Tibial nerve (tissue), 4 donors: Measurements from ENCODE around the gene ARHGEF9. TPM values are rescaled to one million over a fixed set of nuclear protein-coding genes. Genes with fewer than 3 reads are reported as not detected.
"Not testable (repeated sequence)": the region's sequence is repeated elsewhere in the genome, so short reads cannot be mapped to it uniquely, and the experiment has no call there.

Experiments used
- DNase-seq, 2 donors: peaks; one replicate each; pipeline ENCODE4 v3.0.0-alpha.2; 2019; ENCODE audit warnings: low spot score in 2 of 2
- H3K27ac ChIP-seq, 4 donors: fragments of 200-600 bp; sonication (generic) in 3 of 4; one replicate each; pipeline ENCODE4 v1.5.1; 2017 to 2019; ENCODE audit warnings: mild to moderate bottlenecking in 1 of 4
- H3K27me3 ChIP-seq, 2 donors: fragments of 200-600 bp; sonication (generic) in 1 of 2; one replicate each; pipeline versions ENCODE4 v1.5.1 to v1.6.0; 2017 to 2019
- H3K36me3 ChIP-seq, 3 donors: fragments of 200-600 bp; sonication (generic); one replicate each; pipeline ENCODE4 v1.5.1; 2018 to 2019
- H3K4me1 ChIP-seq, 4 donors: fragments of 200-600 bp; sonication (generic) in 3 of 4; one replicate each; pipeline ENCODE4 v1.5.1; 2017 to 2019
- H3K4me3 ChIP-seq, 4 donors: fragments of 200-600 bp; sonication (generic) in 3 of 4; one replicate each; pipeline ENCODE4 v1.5.1; 2017 to 2019; ENCODE audit warnings: mild to moderate bottlenecking in 1 of 4, moderate library complexity in 1 of 4
- H3K9me3 ChIP-seq, 4 donors: fragments of 200-600 bp; sonication (generic) in 3 of 4; one replicate each; pipeline ENCODE4 v1.5.1; 2017 to 2019
- CTCF ChIP-seq, 5 experiments: fragments of 200-600 bp in 3 of 5; fragments of 450-650 bp in 2 of 5; sonication (generic) in 3 of 5; IDR thresholded peaks; one replicate each; pipeline ENCODE4 v1.5.1; 2016 to 2019; ENCODE audit warnings: antibody characterized with exemption in 5 of 5, mild to moderate bottlenecking in 3 of 5, moderate library complexity in 2 of 5
- EP300 ChIP-seq, 2 donors: sonication (generic); formaldehyde crosslinking; IDR thresholded peaks; one replicate each; pipeline ENCODE4 v1.6.1; 2017; ENCODE audit warnings: antibody characterized with exemption in 2 of 2, mild to moderate bottlenecking in 1 of 2
- POLR2A ChIP-seq, 2 donors: fragments of 450-650 bp; IDR thresholded peaks; one replicate each; pipeline ENCODE4 v1.6.1; 2017; ENCODE audit warnings: antibody characterized with exemption in 2 of 2, mild to moderate bottlenecking in 2 of 2, moderate library complexity in 2 of 2
- WGBS, 2 donors: methylation state at CpG; one replicate each; pipeline ENCODE4 v1.1.5; 2018; 5-methylcytosine and 5-hydroxymethylcytosine counted together
- total RNA-seq, 4 donors: library from RNA; depleted of rRNA; stranded (reverse); fragments of >200 nt; gene quantifications; one replicate each; pipeline ENCODE4 v1.1.0, GENCODE V29; 2016

The ARHGEF9 gene
- total RNA-seq, 4 donors from 2014 or later, result 19.5 to 32.7 (median 25.9) TPM

GRCh38 chrX:63809173-63809572 is 24.2 kb upstream of the ARHGEF9 start:
- Histone ChIP-seq H3K27ac (no peak overlapping the region), H3K27me3 (no peaks in the 10 kb centered on the region), H3K4me3 (no peak overlapping the region), H3K36me3 (no peaks in the 10 kb centered on the region), H3K4me1 (no peaks in the 10 kb centered on the region), H3K9me3 (no peaks in the 10 kb centered on the region)
- WGBS, 2 donors, result 33 to 36% methylated on average over 3 of the region's 3 CpGs
- no peak for DNase-seq
- TF ChIP-seq POLR2A (IDR thresholded peaks at IDR 0.05), result no peak
- TF ChIP-seq EP300 (IDR thresholded peaks at IDR 0.05), result no peak
- TF ChIP-seq CTCF (IDR thresholded peaks at IDR 0.05), result no peak

- 79 to 93% methylated on average over 2 of the region's 2 CpGs for WGBS, 2 donors
These were observed 10.4 kb upstream of the ARHGEF9 start for GRCh38 chrX:63795406-63795805.

GRCh38 chrX:63785708-63786040 is 660 bp upstream of the ARHGEF9 start:
- Histone ChIP-seq H3K27me3 (no peaks in the 10 kb centered on the region), H3K36me3 (no peaks in the 10 kb centered on the region), H3K9me3 (no peaks in the 10 kb centered on the region), H3K27ac (no peak overlapping the region), H3K4me1 (no peaks in the 10 kb centered on the region), H3K4me3 (peak overlapping the region in 2 of 4 donors; percentile 33 to 52)
- no peak for DNase-seq
- WGBS, 2 donors, result 50 to 64% methylated on average over 4 of the region's 4 CpGs
- no peak for TF ChIP-seq POLR2A (IDR thresholded peaks at IDR 0.05)
- TF ChIP-seq CTCF (IDR thresholded peaks at IDR 0.05), result no peak
- TF ChIP-seq EP300 (IDR thresholded peaks at IDR 0.05), result no peak

More at GRCh38 chrX:63795406-63795805, 10.4 kb upstream of the ARHGEF9 start:
- H3K27me3 ChIP-seq, H3K9me3 ChIP-seq, H3K27ac ChIP-seq, H3K4me3 ChIP-seq, H3K36me3 ChIP-seq, H3K4me1 ChIP-seq, DNase-seq: not testable (repeated sequence)

- DNase-seq, result no peak
- Histone ChIP-seq H3K36me3 (no peaks in the 10 kb centered on the region), H3K9me3 (no peaks in the 10 kb centered on the region), H3K27me3 (no peaks in the 10 kb centered on the region), H3K27ac (no peak overlapping the region), H3K4me3 (peak overlapping the region; percentile 21 to 52 (median 40)), H3K4me1 (no peaks in the 10 kb centered on the region)
- WGBS, 2 donors, result 4 to 38% methylated on average over 4 of the region's 4 CpGs
- TF ChIP-seq EP300 (IDR thresholded peaks at IDR 0.05), result no peak
- TF ChIP-seq POLR2A (IDR thresholded peaks at IDR 0.05), result no peak
- no peak for TF ChIP-seq CTCF (IDR thresholded peaks at IDR 0.05)
These were observed 590 bp downstream of the ARHGEF9 start for GRCh38 chrX:63784346-63784901.

GRCh38 chrX:63782515-63782914 is 2.5 kb downstream of the ARHGEF9 start:
- H3K27ac ChIP-seq, result no peak overlapping the region
- TF ChIP-seq EP300 (IDR thresholded peaks at IDR 0.05) (no peak), POLR2A (IDR thresholded peaks at IDR 0.05) (no peak), CTCF (IDR thresholded peaks at IDR 0.05) (no peak)
- no peaks in the 10 kb centered on the region for H3K4me1 ChIP-seq
- DNase-seq, result no peak
- WGBS, 2 donors, result 81 to 90% methylated on average over 6 of the region's 6 CpGs
- H3K27me3 ChIP-seq, result no peaks in the 10 kb centered on the region
- H3K36me3 ChIP-seq, result no peaks in the 10 kb centered on the region
- peaks cover 0 to 12% (median 2%) of the 10 kb centered on the region in 4 donors for H3K9me3 ChIP-seq
- H3K4me3 ChIP-seq, result no peak overlapping the region

- no peak for TF ChIP-seq CTCF (IDR thresholded peaks at IDR 0.05)
- TF ChIP-seq POLR2A (IDR thresholded peaks at IDR 0.05), result no peak
- no peak for TF ChIP-seq EP300 (IDR thresholded peaks at IDR 0.05)
- no peaks in the 10 kb centered on the region for H3K36me3 ChIP-seq
- peaks cover 0 to 10% (median 0%) of the 10 kb centered on the region in 4 donors for H3K9me3 ChIP-seq
- H3K27me3 ChIP-seq, result no peaks in the 10 kb centered on the region
- no peak overlapping the region for H3K27ac ChIP-seq
- 93 to 100% methylated on average over 2 of the region's 2 CpGs for WGBS, 2 donors
- no peak for DNase-seq
- no peaks in the 10 kb centered on the region for H3K4me1 ChIP-seq
- H3K4me3 ChIP-seq, result no peak overlapping the region
These were observed 16.3 kb downstream of the ARHGEF9 start for GRCh38 chrX:63768760-63769159.
